ENCODE data around the gene TRERF1.

GRCh38 chr6:42404484-42404883 lies 47.2 kb downstream of the TRERF1 start:
- TF ChIP-seq POLR2A (IDR thresholded peaks at IDR 0.05) (no peak), CTCF (IDR thresholded peaks at IDR 0.05) (no peak), POLR2AphosphoS5 (IDR thresholded peaks at IDR 0.05) (no peak)

Data from prostate gland (tissue), 2 donors.